ENCODE measurements around the gene NAA38.
A peak's percentile ranks its signal among the peaks of the same experiment; 100 is the strongest.

NAA38 gene

GRCh38 chr17:7842380-7843256 is 14.7 kb downstream of the NAA38 start:
- Mint-ChIP-seq H3K4me1 (peaks cover 56% of the 10 kb centered on the region), H3K27ac (peak overlapping the region; percentile 99), H3K27me3 (no peaks in the 10 kb centered on the region), H3K9me3 (no peaks in the 10 kb centered on the region), H3K4me3 (peak overlapping the region; percentile 91), H3K36me3 (ENCODE audit: low read depth) (peaks cover 16% of the 10 kb centered on the region)
- DNase-seq = peak; percentile 96
- ATAC-seq = peak; percentile 37

GRCh38 chr17:7841915-7842379 is 15.4 kb downstream of the NAA38 start:
- H3K4me3 Mint-ChIP-seq = peak overlapping the region; percentile 91
- H3K27me3 Mint-ChIP-seq = no peaks in the 10 kb centered on the region
- DNase-seq (peak; percentile 90), ATAC-seq (peak; percentile 5)
- peaks cover 61% of the 10 kb centered on the region for H3K4me1 Mint-ChIP-seq
- peaks cover 15% of the 10 kb centered on the region for H3K36me3 Mint-ChIP-seq (ENCODE audit: low read depth)
- peak overlapping the region; percentile 99 for H3K27ac Mint-ChIP-seq
- no peaks in the 10 kb centered on the region for H3K9me3 Mint-ChIP-seq

- Mint-ChIP-seq H3K4me1 (peaks cover 61% of the 10 kb centered on the region), H3K9me3 (no peaks in the 10 kb centered on the region), H3K4me3 (peak overlapping the region; percentile 91), H3K27ac (peak overlapping the region; percentile 99), H3K36me3 (ENCODE audit: low read depth) (peaks cover 12% of the 10 kb centered on the region), H3K27me3 (no peaks in the 10 kb centered on the region)
- peak; percentile 90 for DNase-seq
- peak; percentile 51 for ATAC-seq
Observed at GRCh38 chr17:7841396-7841914, 15.9 kb downstream of the NAA38 start.

GRCh38 chr17:7840875-7841274 is 16.5 kb downstream of the NAA38 start:
- Mint-ChIP-seq H3K27me3 (no peaks in the 10 kb centered on the region), H3K27ac (peak overlapping the region; percentile 99), H3K4me3 (peak overlapping the region; percentile 91), H3K36me3 (ENCODE audit: low read depth) (peaks cover 9% of the 10 kb centered on the region), H3K9me3 (no peaks in the 10 kb centered on the region), H3K4me1 (peaks cover 59% of the 10 kb centered on the region)
- ATAC-seq (no peak), DNase-seq (no peak)

- no peaks in the 10 kb centered on the region for H3K27me3 Mint-ChIP-seq
- H3K4me1 Mint-ChIP-seq = peaks cover 56% of the 10 kb centered on the region
- H3K9me3 Mint-ChIP-seq = no peaks in the 10 kb centered on the region
- H3K4me3 Mint-ChIP-seq = peak overlapping the region; percentile 91
- ATAC-seq = no peak
- no peak for DNase-seq
- peaks cover 6% of the 10 kb centered on the region for H3K36me3 Mint-ChIP-seq (ENCODE audit: low read depth)
- peak overlapping the region; percentile 99 for H3K27ac Mint-ChIP-seq
Observed at GRCh38 chr17:7840441-7840840, 16.9 kb downstream of the NAA38 start.

- peaks cover 4% of the 10 kb centered on the region for H3K36me3 Mint-ChIP-seq (ENCODE audit: low read depth)
- ATAC-seq (no peak), DNase-seq (no peak)
- peak overlapping the region; percentile 99 for H3K27ac Mint-ChIP-seq
- peak overlapping the region; percentile 91 for H3K4me3 Mint-ChIP-seq
- no peaks in the 10 kb centered on the region for H3K27me3 Mint-ChIP-seq
- H3K4me1 Mint-ChIP-seq = peaks cover 57% of the 10 kb centered on the region
- no peaks in the 10 kb centered on the region for H3K9me3 Mint-ChIP-seq
Observed at GRCh38 chr17:7839876-7840261, 17.5 kb downstream of the NAA38 start.

GRCh38 chr17:7839190-7839875 is 18.0 kb downstream of the NAA38 start:
- peak overlapping the region; percentile 99 for H3K27ac Mint-ChIP-seq
- peaks cover 59% of the 10 kb centered on the region for H3K4me1 Mint-ChIP-seq
- H3K9me3 Mint-ChIP-seq = no peaks in the 10 kb centered on the region
- peaks cover 4% of the 10 kb centered on the region for H3K36me3 Mint-ChIP-seq (ENCODE audit: low read depth)
- ATAC-seq = no peak
- no peaks in the 10 kb centered on the region for H3K27me3 Mint-ChIP-seq
- DNase-seq = no peak
- peak overlapping the region; percentile 89 for H3K4me3 Mint-ChIP-seq

GRCh38 chr17:7838090-7839075 is 19.0 kb downstream of the NAA38 start:
- Mint-ChIP-seq H3K36me3 (ENCODE audit: low read depth) (peaks cover 4% of the 10 kb centered on the region), H3K27ac (peak overlapping the region; percentile 86), H3K4me3 (peak overlapping the region; percentile 89), H3K4me1 (peaks cover 62% of the 10 kb centered on the region), H3K9me3 (no peaks in the 10 kb centered on the region), H3K27me3 (no peaks in the 10 kb centered on the region)
- no peak for ATAC-seq
- DNase-seq = no peak

GRCh38 chr17:7837408-7838088 is 19.8 kb downstream of the NAA38 start:
- H3K27me3 Mint-ChIP-seq = no peaks in the 10 kb centered on the region

GRCh38 chr17:7836596-7837407 is 20.6 kb downstream of the NAA38 start:
- Mint-ChIP-seq H3K27ac (peak overlapping the region; percentile 88), H3K4me3 (peak overlapping the region; percentile 89), H3K27me3 (no peaks in the 10 kb centered on the region), H3K9me3 (no peaks in the 10 kb centered on the region), H3K4me1 (peaks cover 63% of the 10 kb centered on the region), H3K36me3 (ENCODE audit: low read depth) (peaks cover 4% of the 10 kb centered on the region)
- no peak for ATAC-seq
- peak; percentile 70 for DNase-seq

More at GRCh38 chr17:7837408-7838088, 19.8 kb downstream of the NAA38 start:
- peaks cover 64% of the 10 kb centered on the region for H3K4me1 Mint-ChIP-seq
- H3K4me3 Mint-ChIP-seq = peak overlapping the region; percentile 89
- ATAC-seq (no peak), DNase-seq (no peak)
- H3K9me3 Mint-ChIP-seq = no peaks in the 10 kb centered on the region
- peaks cover 4% of the 10 kb centered on the region for H3K36me3 Mint-ChIP-seq (ENCODE audit: low read depth)
- H3K27ac Mint-ChIP-seq = peak overlapping the region; percentile 88

- peaks cover 57% of the 10 kb centered on the region for H3K4me1 Mint-ChIP-seq
- peak overlapping the region; percentile 88 for H3K27ac Mint-ChIP-seq
- H3K9me3 Mint-ChIP-seq = no peaks in the 10 kb centered on the region
- H3K36me3 Mint-ChIP-seq (ENCODE audit: low read depth) = peaks cover 1% of the 10 kb centered on the region
- H3K4me3 Mint-ChIP-seq = peak overlapping the region; percentile 89
- DNase-seq (no peak), ATAC-seq (peak; percentile 23)
- H3K27me3 Mint-ChIP-seq = no peaks in the 10 kb centered on the region
Observed at GRCh38 chr17:7835814-7836595, 21.4 kb downstream of the NAA38 start.
